Spleen (tissue), 7 donors: ENCODE data around the gene SLC25A26.

Experiments used
- CTCF ChIP-seq, 11 experiments: fragments of 200-600 bp in 7 of 11; fragments of 450-650 bp in 4 of 11; sonication (generic) in 4 of 11; IDR thresholded peaks in 8 of 11; conservative IDR thresholded peaks in 3 of 11; 1 replicate in 7 of 11; 2 replicates in 4 of 11; pipeline versions ENCODE4 v1.4.0 to v1.8.0; 2016 to 2021; ENCODE audit warnings: antibody characterized with exemption in 11 of 11, inconsistent platforms in 4 of 11, mild to moderate bottlenecking in 1 of 11
- POLR2AphosphoS5 ChIP-seq, 3 donors: sonication (generic); formaldehyde crosslinking; IDR thresholded peaks; one replicate each; pipeline ENCODE4 v1.5.1; 2017; ENCODE audit warnings: antibody characterized with exemption in 3 of 3
- donor health status: DM: no; HTN: no; CAD: no; lungs with moderate emphysema.
- donor health status: DM: no; HTN: no; CAD: no.
- donor health status: DM: no; HTN: no; CAD: no.

GRCh38 chr3:66413151-66413751 lies 192.4 kb downstream of the SLC25A26 start:
- TF ChIP-seq POLR2AphosphoS5 (IDR thresholded peaks at IDR 0.05): no peak
- TF ChIP-seq CTCF (IDR thresholded peaks at IDR 0.05 in 8 of 11, conservative IDR thresholded peaks at IDR 0.05 in 3 of 11): no peak
